Activated CD8-positive, alpha-beta memory T cell treated with anti-CD3 and anti-CD28 coated beads for 36 hours (primary cell): ENCODE results near the gene NYAP2. TPM values are rescaled to one million over a fixed set of nuclear protein-coding genes. Genes with fewer than 3 reads are reported as not detected.

Experiments used
- CTCF ChIA-PET: fragments of 350-600 bp; sonication (Branson Sonifier 250); formaldehyde crosslinking; loops from one replicate; lab custom pipeline; 2021; ENCODE audit warnings: antibody characterized with exemption; lab: Charles Lee
- POLR2A ChIA-PET: fragments of 350-600 bp; sonication (Branson Sonifier 250); formaldehyde crosslinking; loops from one replicate; lab custom pipeline; 2021; ENCODE audit warnings: antibody characterized with exemption; lab: Charles Lee
- total RNA-seq, 2 experiments: library from RNA; stranded (reverse); gene quantifications; one replicate each; pipeline ENCODE4 v1.2.3, GENCODE V29; 2021

NYAP2 gene
- total RNA-seq, 2 experiments from 2014 or later = not detected

GRCh38 chr2:225526760-225527390, 127.4 kb downstream of the NYAP2 start:
- CTCF ChIA-PET = no interaction called here
- POLR2A ChIA-PET = no interaction called here

GRCh38 chr2:225531559-225531958, 132.0 kb downstream of the NYAP2 start:
- ChIA-PET POLR2A (no interaction called here), CTCF (no interaction called here)

GRCh38 chr2:225532096-225532495, 132.6 kb downstream of the NYAP2 start:
- ChIA-PET POLR2A (no interaction called here), CTCF (no interaction called here)

GRCh38 chr2:225534037-225534436, 134.5 kb downstream of the NYAP2 start:
- ChIA-PET CTCF (no interaction called here), POLR2A (no interaction called here)

GRCh38 chr2:225534697-225535096, 135.2 kb downstream of the NYAP2 start:
- CTCF ChIA-PET = no interaction called here
- POLR2A ChIA-PET = no interaction called here

GRCh38 chr2:225536036-225536435, 136.5 kb downstream of the NYAP2 start:
- POLR2A ChIA-PET = no interaction called here
- CTCF ChIA-PET = no interaction called here

GRCh38 chr2:225543626-225544025, 144.1 kb downstream of the NYAP2 start:
- POLR2A ChIA-PET = no interaction called here

GRCh38 chr2:225556461-225556860, 157.0 kb downstream of the NYAP2 start:
- ChIA-PET POLR2A (no interaction called here), CTCF (interaction anchor here (1.2 kb wide), 1 partner anchor 11 kb away, joined by 3 read pairs; no protein-coding TSS in a partner anchor)

More at GRCh38 chr2:225543626-225544025, 144.1 kb downstream of the NYAP2 start:
- CTCF ChIA-PET = no interaction called here

GRCh38 chr2:225558399-225559071, 159.0 kb downstream of the NYAP2 start:
- CTCF ChIA-PET = no interaction called here
- POLR2A ChIA-PET = no interaction called here

- CTCF ChIA-PET = no interaction called here
Measured at GRCh38 chr2:225559072-225559415, 159.5 kb downstream of the NYAP2 start.

GRCh38 chr2:225566798-225567197, 167.3 kb downstream of the NYAP2 start:
- ChIA-PET POLR2A (no interaction called here), CTCF (interaction anchor here (0.7 kb wide), 1 partner anchor 10 kb away, joined by 3 read pairs; no protein-coding TSS in a partner anchor)

More at GRCh38 chr2:225559072-225559415, 159.5 kb downstream of the NYAP2 start:
- POLR2A ChIA-PET = interaction anchor here (0.6 kb wide), 1 partner anchor 276 kb away, joined by 3 read pairs; no protein-coding TSS in a partner anchor

- ChIA-PET POLR2A (no interaction called here), CTCF (no interaction called here)
Measured at GRCh38 chr2:225569995-225570394, 170.5 kb downstream of the NYAP2 start.

GRCh38 chr2:225573603-225574002, 174.1 kb downstream of the NYAP2 start:
- ChIA-PET CTCF (no interaction called here), POLR2A (no interaction called here)

GRCh38 chr2:225574582-225575138, 175.2 kb downstream of the NYAP2 start:
- ChIA-PET POLR2A (no interaction called here), CTCF (no interaction called here)

- CTCF ChIA-PET = no interaction called here
- POLR2A ChIA-PET = no interaction called here
Measured at GRCh38 chr2:225581135-225581534, 181.6 kb downstream of the NYAP2 start.

- POLR2A ChIA-PET = no interaction called here
- CTCF ChIA-PET = no interaction called here
Measured at GRCh38 chr2:225581906-225582305, 182.4 kb downstream of the NYAP2 start.

- ChIA-PET POLR2A (no interaction called here), CTCF (interaction anchor here (0.6 kb wide), 1 partner anchor 22 kb away, joined by 3 read pairs; no protein-coding TSS in a partner anchor)
Measured at GRCh38 chr2:225582355-225583116, 183.0 kb downstream of the NYAP2 start.

GRCh38 chr2:225584796-225585195, 185.3 kb downstream of the NYAP2 start:
- ChIA-PET CTCF (no interaction called here), POLR2A (no interaction called here)

GRCh38 chr2:225590932-225591331, 191.4 kb downstream of the NYAP2 start:
- CTCF ChIA-PET = no interaction called here

GRCh38 chr2:225597911-225598310, 198.4 kb downstream of the NYAP2 start:
- CTCF ChIA-PET = no interaction called here
- POLR2A ChIA-PET = no interaction called here

More at GRCh38 chr2:225590932-225591331, 191.4 kb downstream of the NYAP2 start:
- POLR2A ChIA-PET = no interaction called here
